Measurements from ENCODE around the gene HNMT.

DNA sequence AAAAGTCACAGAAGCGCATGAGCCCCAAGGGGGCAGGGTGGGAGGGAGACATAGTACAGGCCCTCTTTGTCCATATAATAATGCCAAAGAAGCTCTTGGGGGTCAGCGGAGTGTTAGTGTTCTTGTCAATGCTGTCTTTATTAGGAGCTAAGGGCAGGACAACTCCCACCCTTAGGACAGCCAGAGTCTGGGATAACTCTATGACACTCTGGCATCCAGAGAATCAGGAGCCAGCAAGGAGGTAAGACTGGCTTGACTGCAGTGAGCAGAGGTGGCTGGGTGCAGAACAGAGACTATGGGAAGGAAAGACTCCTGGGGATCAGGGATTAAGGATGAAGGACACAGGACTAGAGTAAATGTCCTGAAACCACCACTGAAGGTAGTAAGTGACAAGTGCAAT lies 19.0 kb upstream of the HNMT start:
- no peak for TF ChIP-seq ZNF37A (tag by site-specific recombination; IDR thresholded peaks at IDR 0.05)
- TF ChIP-seq, protein P1, sequence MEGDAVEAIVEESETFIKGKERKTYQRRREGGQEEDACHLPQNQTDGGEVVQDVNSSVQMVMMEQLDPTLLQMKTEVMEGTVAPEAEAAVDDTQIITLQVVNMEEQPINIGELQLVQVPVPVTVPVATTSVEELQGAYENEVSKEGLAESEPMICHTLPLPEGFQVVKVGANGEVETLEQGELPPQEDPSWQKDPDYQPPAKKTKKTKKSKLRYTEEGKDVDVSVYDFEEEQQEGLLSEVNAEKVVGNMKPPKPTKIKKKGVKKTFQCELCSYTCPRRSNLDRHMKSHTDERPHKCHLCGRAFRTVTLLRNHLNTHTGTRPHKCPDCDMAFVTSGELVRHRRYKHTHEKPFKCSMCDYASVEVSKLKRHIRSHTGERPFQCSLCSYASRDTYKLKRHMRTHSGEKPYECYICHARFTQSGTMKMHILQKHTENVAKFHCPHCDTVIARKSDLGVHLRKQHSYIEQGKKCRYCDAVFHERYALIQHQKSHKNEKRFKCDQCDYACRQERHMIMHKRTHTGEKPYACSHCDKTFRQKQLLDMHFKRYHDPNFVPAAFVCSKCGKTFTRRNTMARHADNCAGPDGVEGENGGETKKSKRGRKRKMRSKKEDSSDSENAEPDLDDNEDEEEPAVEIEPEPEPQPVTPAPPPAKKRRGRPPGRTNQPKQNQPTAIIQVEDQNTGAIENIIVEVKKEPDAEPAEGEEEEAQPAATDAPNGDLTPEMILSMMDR (tag by site-specific recombination; IDR thresholded peaks at IDR 0.05), result no peak
- no peak for TF ChIP-seq ZNF175 (tag by site-specific recombination; IDR thresholded peaks at IDR 0.05)
- TF ChIP-seq ZNF830 (tag by site-specific recombination; IDR thresholded peaks at IDR 0.05; ENCODE audit: low read depth), result no peak
- TF ChIP-seq ZNF18 (tag by site-specific recombination; IDR thresholded peaks at IDR 0.05), result no peak
